ENCODE measurements around the gene EPB41L1.

Gene EPB41L1

DNA sequence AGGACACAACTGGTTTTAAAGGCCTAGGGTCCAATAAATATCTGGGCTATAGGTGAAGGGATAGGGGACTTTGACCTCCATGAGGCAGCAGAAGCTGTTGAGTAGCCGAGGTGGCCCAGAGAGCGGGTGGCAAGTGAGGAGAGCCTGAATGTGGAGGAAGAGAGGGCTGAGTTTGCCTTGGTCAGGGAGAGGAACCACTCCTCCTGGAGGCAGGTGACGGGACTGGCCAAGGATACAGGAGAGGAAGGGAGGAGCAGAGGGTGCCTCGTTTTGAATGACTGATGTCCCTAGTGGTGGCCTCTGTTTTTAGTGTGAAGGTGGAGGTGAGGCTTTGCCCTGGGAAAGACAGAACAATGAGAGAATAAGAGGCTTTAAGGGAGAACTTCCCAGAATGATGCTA lies 62.7 kb downstream of the EPB41L1 start:
- in situ Hi-C loops (cut with HindIII; ENCODE audit: low sequenced_read_pairs): no loop called here

DNA sequence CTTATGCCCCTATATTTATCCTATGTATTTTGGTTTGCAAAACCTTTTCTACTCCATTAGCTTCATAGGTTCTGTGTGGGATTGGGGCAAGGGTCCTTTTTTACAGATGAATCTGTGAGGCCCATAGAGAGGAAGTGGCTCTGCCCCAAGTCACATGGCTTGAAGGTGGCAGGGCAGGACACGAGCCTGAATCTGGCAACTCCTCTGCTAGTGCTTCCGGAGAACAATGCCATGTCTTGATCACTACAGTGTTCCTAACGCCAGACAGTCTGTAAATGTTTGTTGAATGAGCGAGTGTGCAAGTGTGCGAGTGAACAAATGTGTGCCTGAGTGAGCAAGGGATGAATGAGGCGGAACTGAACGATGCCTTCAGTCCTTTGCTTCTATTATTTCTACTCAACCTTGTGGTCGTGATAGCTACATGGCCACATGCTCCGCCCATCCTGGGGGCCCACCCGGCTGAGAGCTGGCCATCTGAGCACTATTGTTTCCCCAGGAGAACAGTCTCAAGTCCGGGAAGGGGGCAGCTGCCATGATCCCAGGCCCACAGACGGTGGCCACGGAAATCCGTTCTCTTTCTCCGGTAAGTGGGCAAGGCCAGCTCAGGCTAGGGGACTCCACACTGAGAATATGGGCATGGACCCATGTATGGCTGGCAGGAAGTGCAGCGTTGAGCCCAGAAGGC lies 64.0 kb downstream of the EPB41L1 start:
- in situ Hi-C loops (cut with HindIII; ENCODE audit: low sequenced_read_pairs): no loop called here

DNA sequence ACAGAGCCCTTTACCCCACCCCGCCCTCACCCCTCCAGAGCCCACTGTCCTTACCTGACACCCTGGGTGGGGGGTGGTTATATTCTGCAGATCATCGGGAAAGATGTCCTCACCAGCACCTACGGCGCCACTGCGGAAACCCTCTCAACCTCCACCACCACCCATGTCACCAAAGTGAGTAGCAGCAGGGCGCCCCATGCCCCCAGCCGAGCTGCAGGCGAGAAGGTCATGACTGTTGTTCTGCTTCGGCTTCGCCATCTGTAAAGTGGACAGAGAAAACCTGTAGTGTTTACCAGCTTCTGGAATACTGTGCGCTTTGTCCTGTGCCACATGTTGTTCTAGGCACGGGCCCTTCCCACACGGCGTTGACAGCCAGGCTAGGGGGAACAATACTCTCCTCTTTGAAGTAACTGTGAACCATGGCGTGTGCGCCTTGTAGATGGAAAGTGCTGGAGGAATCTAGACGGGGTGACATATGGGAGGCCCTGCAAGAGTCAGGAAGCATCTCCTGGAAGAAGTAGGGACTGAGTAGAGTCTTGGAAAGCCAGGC lies 65.2 kb downstream of the EPB41L1 start:
- in situ Hi-C loops (cut with HindIII; ENCODE audit: low sequenced_read_pairs): no loop called here

DNA sequence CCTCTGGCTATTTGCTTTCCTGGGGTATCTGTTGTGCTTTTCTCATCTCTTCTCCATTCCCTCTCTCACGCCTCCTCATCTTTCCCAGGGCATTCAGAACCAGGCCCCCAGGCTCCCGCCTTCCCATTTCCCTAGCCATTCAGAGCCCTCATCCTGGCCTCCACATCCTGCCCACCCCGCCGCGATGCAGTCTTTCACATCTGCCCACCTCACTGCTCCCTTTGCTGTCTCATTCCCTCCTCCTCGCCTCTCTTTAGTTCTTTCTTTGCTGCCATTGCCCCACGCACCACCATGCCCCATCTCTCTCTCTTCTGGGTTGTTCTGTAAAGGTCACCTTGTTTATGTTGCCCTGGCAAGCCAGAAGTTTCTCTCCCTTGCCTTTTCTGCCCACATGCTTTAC lies 71.1 kb downstream of the EPB41L1 start:
- in situ Hi-C loops (cut with HindIII; ENCODE audit: low sequenced_read_pairs): no loop called here

DNA sequence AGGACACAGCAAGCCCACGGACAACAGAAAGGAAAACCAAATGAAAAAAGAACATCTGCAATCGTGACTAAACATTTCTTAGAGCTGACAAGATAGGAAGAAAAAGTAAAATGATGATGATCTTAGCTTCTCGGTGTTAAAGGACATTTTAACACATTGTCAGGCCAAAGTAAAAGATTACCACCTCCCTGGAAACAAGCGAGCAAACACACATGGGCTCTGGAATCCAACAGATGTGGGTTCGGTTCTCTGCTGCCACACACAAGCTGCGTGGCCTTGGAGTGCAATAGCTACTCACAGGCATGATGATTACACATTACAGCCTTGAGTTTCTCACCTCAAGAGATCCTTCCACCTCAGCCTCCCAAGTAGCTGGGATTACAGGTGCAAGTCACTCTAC lies 74.2 kb downstream of the EPB41L1 start:
- in situ Hi-C loops (cut with HindIII; ENCODE audit: low sequenced_read_pairs): no loop called here

DNA sequence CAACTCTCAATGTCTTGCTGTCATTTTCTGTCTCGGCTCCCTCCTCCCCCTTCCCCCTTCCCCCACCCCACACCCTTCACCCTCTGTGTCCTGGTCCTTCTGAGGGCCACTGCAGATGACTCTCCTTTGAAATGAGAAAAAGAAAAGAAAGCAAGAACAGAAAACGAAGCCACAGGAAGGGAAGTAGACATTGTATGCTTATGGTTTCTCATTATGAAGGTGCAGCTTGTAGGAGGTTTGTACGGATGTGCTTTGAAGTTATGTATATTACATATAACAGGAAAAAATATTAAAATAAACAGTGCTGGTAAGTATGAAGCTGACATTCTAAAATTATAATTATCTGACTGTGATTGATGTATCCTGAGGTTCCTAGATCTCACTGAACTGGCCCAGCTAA lies 75.5 kb downstream of the EPB41L1 start:
- in situ Hi-C loops (cut with HindIII; ENCODE audit: low sequenced_read_pairs): loop anchor here (5.0 kb wide), 1 partner anchor 77 kb away; the partner anchor contains the start of gene DLGAP4

DNA sequence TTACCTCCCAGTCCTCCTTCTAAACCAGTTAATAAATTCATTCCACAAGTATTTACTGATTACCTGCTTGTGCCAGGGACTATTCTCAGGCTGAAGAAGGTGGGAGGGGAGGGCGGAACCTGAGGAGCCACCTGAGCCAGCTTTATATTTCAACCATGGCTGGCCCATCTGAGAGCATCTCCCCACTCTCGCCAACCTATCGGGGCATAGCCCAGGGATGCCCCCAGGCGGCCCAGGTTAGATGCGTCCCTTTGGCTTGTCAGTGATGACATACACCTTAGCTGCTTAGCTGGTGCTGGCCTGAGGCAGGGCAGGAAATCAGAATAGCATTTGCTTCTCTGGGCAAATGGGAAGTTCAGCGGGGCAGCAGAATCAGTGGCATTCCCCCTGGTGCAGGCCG lies 76.8 kb downstream of the EPB41L1 start:
- in situ Hi-C loops (cut with HindIII; ENCODE audit: low sequenced_read_pairs): loop anchor here (5.0 kb wide), 1 partner anchor 76 kb away; the partner anchor contains the start of gene DLGAP4

DNA sequence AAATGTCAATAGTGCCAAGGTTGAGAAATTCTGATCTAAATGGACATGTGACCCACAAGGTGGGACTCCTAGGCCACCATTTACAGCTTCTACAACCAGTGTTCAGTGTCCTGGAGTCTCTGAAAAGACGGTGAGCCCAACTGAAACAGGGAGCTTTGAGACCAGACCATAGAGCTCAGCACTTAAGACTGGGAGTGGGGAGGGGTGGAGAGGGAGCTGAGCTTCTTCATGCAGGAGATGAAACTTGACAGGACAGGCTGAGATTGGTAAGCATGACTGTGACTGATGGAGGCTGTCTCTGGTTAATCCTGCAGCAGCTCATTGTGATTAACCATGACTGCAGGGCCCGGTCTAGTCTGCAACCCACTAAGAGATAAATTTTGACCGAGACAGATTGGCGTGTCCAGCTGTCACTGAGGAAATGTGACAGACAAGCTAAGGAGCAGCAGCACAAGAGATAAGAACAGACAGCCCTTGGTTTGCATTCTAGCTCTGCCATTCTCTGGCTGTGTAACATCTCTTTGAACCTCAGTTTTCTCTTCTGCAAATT lies 80.3 kb downstream of the EPB41L1 start:
- in situ Hi-C loops (cut with HindIII; ENCODE audit: low sequenced_read_pairs): loop anchor here (5.0 kb wide), 1 partner anchor 72 kb away; the partner anchor contains the start of gene DLGAP4

DNA sequence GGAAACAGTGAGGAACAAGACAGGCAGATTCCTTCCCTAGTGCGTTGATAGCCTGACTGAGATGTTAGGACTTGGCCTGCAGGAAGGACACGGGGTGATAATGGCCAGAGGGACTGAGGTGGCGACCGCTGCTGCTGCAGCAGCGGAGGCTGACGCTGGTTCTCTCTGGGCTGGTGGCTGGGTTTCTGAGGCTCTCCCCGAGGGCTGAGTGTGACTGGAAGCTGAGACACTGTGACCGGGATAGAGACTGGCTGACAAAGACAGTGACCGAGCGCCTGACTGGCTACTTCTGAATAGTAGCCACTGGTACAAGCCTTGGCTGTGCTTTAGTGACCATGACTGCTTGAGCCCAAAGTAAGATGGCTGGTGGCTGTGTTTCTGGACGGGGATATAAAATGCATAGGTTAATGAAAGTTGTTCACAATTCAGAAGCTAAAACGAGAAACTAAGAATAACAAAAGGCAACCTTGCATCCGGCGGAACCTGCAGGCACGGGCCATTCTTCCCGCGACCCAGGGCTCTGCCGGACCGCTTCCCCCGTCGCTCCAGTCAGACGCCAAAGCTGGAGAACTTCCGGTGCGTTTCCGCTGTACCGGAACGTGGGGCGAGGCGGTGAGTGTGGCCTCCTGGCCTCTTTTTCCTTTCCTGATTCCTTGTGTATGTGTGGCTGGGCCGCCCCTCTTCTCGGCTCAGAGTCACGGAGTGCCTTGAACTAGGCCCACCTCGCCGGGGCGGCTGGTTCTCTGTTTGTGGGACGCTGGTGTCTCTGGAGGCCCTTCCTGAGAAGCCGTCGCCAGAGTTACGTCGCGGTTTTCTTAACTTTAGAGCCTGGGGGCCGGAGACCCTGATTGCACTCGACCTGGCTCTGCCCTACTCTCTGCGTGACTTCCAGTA lies 81.6 kb downstream of the EPB41L1 start, which contains the start of gene AAR2:
Gene AAR2, plus strand, starts transcription at position 587 of the 894 bp plus-strand sequence. CDS start 3,391 bp downstream, outside the sequence.
- in situ Hi-C loops (cut with HindIII; ENCODE audit: low sequenced_read_pairs): no loop called here

DNA sequence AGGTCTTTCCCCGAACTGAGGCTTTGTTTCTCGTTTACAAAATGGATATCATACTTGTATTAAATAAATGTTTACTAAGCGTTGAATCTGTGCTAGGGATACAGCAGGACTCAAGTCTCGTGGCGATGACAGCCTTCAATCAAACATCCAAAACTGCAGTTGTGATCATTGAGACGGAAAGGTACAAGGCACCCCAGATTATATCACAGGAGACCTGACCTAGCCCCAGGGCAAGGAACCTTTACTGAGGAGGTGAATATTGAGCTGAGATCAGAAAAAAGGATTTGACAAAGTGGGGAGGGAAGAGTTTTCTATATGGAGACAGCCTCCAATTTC lies 82.2 kb downstream of the EPB41L1 start:
- in situ Hi-C loops (cut with HindIII; ENCODE audit: low sequenced_read_pairs): no loop called here

DNA sequence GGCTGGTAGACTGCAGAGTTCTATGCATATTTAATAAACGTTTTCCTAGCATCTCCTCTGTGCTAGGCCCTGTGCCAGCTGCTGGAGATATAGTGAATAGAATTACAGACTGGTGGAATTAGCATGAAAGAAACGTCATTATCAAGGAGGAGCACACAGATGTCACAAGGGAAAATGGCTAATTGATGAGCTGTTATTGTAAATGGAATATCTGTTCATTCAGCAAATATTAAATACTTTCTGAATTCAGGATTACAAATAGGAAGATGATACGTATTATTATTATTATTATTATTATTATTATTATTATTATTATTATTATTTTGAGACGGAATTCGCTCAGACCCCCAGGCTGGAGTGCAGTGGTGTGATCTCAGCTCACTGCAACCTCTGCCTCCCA lies 82.9 kb downstream of the EPB41L1 start:
- in situ Hi-C loops (cut with HindIII; ENCODE audit: low sequenced_read_pairs): no loop called here

DNA sequence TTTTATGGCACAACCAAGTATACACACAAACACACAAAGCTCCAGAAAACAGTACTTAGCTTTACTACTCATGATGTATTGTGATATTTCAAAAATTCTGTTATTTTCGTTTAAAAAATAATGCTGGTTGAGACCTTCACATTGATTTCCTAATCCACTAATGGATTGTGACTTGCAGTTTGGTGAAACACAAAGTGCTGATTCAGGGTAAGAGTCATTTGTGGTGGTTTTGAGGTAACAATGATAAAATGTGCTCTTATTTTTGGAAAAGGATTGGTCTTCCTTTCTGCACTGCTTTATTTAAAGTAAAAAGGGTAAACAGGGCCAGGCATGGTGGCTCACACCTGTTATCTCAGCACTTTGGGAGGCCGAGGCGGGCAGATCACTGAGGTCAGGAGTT lies 83.6 kb downstream of the EPB41L1 start:
- in situ Hi-C loops (cut with HindIII; ENCODE audit: low sequenced_read_pairs): no loop called here

DNA sequence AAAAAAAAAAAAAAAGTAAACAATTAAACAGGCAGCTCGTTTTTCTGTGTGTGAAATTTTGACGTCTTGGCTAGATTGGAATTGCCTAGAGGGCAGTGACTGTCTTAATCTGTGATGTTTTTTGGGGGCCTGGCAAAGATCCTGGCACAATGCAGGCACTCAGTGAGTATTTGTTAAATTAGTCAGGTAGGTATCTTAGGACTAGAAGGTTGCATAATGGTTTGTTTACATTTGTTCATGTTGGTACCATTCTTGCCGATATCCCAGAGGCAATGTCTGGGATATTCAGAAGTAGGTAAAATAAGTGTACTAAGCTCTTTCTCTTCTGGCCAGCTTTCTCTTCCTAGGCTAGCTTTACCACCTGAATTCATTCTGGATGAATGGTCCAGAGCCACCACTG lies 84.2 kb downstream of the EPB41L1 start:
- in situ Hi-C loops (cut with HindIII; ENCODE audit: low sequenced_read_pairs): no loop called here

DNA sequence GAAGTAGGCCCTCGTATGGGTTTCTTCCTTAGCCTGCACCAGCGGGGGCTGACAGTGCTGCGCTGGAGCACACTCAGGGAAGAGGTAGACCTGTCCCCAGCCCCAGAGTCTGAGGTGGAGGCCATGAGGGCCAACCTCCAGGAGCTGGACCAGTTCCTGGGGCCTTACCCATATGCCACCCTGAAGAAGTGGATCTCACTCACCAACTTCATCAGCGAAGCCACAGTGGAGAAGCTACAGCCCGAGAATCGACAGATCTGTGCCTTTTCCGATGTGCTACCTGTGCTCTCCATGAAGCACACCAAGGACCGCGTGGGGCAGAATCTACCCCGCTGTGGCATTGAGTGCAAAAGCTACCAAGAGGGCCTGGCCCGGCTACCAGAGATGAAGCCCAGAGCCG lies 85.5 kb downstream of the EPB41L1 start:
- in situ Hi-C loops (cut with HindIII; ENCODE audit: low sequenced_read_pairs): loop anchor here (5.0 to 10.0 kb wide), 2 partner anchors 55 to 197 kb away; no protein-coding TSS in a partner anchor

DNA sequence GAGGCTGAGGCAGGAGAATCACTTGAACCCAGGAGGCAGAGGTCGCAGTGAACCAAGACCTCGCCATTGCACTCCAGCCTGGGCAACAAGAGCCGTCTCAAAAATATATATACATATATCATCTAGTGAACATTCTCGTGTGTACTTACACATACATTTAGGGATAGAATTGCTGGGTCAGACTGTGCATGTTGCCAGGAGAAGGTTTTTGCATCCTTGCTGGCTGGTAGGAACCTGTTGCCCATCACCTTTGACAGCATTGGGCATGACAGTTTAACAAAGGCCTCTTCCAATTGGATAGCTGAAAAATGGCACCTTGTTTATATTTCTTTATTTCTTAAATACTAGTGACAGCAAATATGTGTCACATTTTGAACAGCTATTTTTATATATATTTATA lies 87.1 kb downstream of the EPB41L1 start:
- in situ Hi-C loops (cut with HindIII; ENCODE audit: low sequenced_read_pairs): loop anchor here (5.0 to 10.0 kb wide), 2 partner anchors 57 to 196 kb away; no protein-coding TSS in a partner anchor

DNA sequence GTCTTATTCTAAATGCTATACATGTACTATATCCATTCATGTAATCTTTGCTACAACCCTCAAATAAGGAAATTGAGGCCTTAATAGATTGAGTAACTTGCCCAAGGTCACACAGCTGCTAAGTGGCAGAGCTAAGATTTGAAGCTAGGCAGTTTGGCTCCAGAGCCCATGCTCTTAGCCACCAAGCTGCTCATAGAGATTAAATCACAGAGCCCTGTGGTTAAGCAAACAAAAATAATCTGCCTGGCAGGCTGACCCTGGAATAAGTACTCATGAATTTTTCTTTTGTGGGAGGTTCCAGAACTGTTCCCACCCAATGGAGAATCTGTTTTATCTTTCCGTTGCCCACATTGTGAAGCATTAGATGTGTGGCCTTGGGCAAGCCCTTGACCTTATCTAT lies 89.2 kb downstream of the EPB41L1 start:
- in situ Hi-C loops (cut with HindIII; ENCODE audit: low sequenced_read_pairs): loop anchor here (5.0 to 10.0 kb wide), 2 partner anchors 59 to 194 kb away; no protein-coding TSS in a partner anchor

DNA sequence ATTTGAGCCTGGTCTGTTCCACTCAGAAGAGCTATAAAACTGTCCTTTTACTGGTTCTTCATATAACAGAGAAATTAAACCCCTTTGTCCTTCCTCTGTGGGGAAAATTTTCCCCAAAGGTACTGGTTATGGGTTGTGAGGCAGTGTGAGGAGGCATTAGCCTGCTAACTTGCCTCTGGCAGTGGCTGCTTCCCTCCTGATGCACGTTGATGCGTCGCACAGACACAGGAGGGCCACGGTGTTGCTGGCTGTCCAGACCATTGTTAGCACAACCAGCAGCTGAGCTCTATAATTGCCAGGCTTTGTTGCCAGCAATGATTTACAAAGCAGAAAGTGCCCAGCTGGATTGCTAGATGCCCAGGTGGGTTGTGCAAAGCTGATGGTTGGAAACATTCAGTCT lies 91.9 kb downstream of the EPB41L1 start:
- in situ Hi-C loops (cut with HindIII; ENCODE audit: low sequenced_read_pairs): loop anchor here (10.0 kb wide), 1 partner anchor 62 kb away; no protein-coding TSS in a partner anchor

DNA sequence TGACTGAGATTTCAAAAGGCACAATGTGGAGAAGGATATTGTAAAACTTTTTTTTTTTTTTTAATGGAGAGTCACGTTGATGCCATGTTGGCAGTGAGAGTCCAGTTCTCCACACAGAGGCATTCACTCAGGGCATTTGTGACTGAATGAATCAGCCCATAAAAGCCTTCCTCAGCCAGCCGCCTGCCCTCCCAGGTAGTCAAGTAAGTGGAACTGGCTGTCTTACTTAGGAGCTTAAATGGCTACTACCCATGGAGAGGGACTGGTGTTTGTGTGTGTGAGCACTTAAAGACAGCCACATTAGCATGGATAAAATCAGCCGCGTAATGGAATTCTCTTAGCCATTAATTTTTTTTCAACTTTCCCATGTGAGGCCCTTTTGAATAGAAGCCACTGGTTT lies 94.3 kb downstream of the EPB41L1 start:
- in situ Hi-C loops (cut with HindIII; ENCODE audit: low sequenced_read_pairs): loop anchor here (10.0 kb wide), 1 partner anchor 64 kb away; no protein-coding TSS in a partner anchor

DNA sequence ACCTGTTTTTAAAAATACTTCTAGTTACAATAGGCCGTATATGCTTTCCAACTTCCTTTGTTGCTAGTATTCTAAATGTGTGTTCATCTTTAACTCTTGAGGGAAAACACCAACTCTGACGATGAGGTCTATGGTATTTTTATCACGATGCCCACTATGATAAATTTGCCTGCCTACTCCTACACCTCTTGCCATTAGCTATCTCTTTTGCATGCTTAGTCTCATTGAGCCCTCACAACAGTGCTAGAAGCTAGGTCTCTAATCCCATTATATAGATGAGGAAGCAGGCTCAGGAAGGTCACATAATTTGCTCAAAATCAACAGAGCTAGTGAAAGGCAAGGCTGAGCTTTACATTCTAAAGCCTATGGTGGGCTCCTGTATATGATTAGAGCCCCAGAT lies 94.9 kb downstream of the EPB41L1 start:
- in situ Hi-C loops (cut with HindIII; ENCODE audit: low sequenced_read_pairs): loop anchor here (10.0 kb wide), 1 partner anchor 65 kb away; no protein-coding TSS in a partner anchor

DNA sequence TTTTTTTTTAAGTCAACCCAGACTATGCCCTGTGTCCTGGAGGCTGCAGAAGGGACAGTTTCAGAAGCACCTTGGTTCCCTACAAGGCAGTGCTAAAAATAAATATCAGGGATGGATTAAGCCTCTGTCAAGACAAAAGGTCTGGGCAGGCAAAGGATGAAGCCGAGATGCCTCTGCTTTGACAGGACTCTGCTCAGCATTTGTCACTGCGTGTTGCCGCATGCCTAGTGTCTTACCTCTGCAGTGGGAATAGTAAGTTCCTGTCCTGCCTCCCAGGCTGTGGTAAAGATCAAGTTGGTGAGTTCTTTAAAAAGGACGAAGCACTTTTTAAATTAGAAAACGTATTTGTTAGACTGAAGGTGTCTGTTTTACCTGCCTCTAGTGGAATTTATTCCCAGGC lies 96.9 kb downstream of the EPB41L1 start:
- in situ Hi-C loops (cut with HindIII; ENCODE audit: low sequenced_read_pairs): no loop called here

DNA sequence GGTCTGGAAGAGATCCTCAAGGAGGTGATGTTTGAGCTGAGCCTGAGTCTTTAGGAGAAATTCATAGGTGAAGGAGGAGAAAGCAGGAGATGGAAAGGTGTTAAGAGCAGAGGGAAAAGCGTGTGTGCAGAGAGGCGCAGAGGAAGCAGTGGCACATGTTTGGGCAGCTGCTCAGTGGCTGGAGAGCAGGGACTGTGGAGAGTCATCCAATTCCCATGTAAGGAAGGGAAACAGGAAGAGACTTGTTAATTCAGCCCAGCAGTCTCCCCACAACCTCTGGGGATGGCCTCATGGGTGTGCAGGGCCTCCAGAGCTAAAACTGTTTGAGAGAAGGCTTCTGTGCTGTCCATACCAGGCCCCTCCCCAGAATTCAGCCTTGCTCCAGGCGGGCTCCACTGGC lies 98.0 kb downstream of the EPB41L1 start:
- in situ Hi-C loops (cut with HindIII; ENCODE audit: low sequenced_read_pairs): no loop called here
